HepG2 (cell line): ENCODE results near the gene BRMS1. TPM values are rescaled to one million over a fixed set of nuclear protein-coding genes. Genes with fewer than 3 reads are reported as not detected.

Experiments used
- ARNT2 ChIP-seq: sonication (generic); formaldehyde crosslinking; IDR thresholded peaks from 2 replicates; pipeline ENCODE4 v1.8.0; 2022; ENCODE audit warnings: mild to moderate bottlenecking, low read depth, missing genetic modification reagents, moderate library complexity
- ATF1 ChIP-seq: IDR thresholded peaks from 2 replicates; pipeline ENCODE4 v1.6.1; 2016; ENCODE audit warnings: mild to moderate bottlenecking, control low read depth
- CTCF ChIP-seq: sonication (generic); formaldehyde crosslinking; IDR thresholded peaks from 2 replicates; pipeline ENCODE4 v1.5.0; 2020; ENCODE audit warnings: mild to moderate bottlenecking, missing genetic modification reagents, moderate library complexity
- IRF2 ChIP-seq: IDR thresholded peaks from 2 replicates; pipeline ENCODE4 v1.6.1; 2018; ENCODE audit warnings: missing genetic modification reagents, missing compliant biosample characterization
- KDM5A ChIP-seq: fragments of 200-600 bp; sonication (generic); IDR thresholded peaks from 2 replicates; pipeline ENCODE4 v1.7.0; 2018; ENCODE audit warnings: antibody characterized with exemption, mild to moderate bottlenecking, low read length, borderline replicate concordance
- KIAA2018 ChIP-seq: sonication (generic); formaldehyde crosslinking; IDR thresholded peaks from 2 replicates; pipeline ENCODE4 v1.5.0; 2020; ENCODE audit warnings: mild to moderate bottlenecking, missing genetic modification reagents, borderline replicate concordance
- PCBP2 ChIP-seq: fragments of 200-400 bp; formaldehyde crosslinking; optimal IDR thresholded peaks from 2 replicates; pipeline ENCODE3; 2018; ENCODE audit warnings: low read length, low read depth; ENCODE audit not compliant: poor library complexity, severe bottlenecking
- RORA ChIP-seq: sonication (generic); formaldehyde crosslinking; IDR thresholded peaks from 2 replicates; pipeline ENCODE4 v1.5.0; 2020; ENCODE audit warnings: mild to moderate bottlenecking, missing genetic modification reagents, moderate library complexity
- SMARCC2 ChIP-seq: fragments of 450-650 bp; IDR thresholded peaks from 2 replicates; pipeline ENCODE4 v1.6.1; 2017; ENCODE audit warnings: antibody characterized with exemption, mild to moderate bottlenecking
- SP140L ChIP-seq: sonication (generic); formaldehyde crosslinking; IDR thresholded peaks from 2 replicates; pipeline ENCODE4 v1.4.0; 2020; ENCODE audit warnings: missing genetic modification reagents, borderline replicate concordance
- ZBTB3 ChIP-seq: sonication (generic); formaldehyde crosslinking; IDR thresholded peaks from 2 replicates; pipeline ENCODE4 v1.4.0; 2020; ENCODE audit warnings: low read depth, mild to moderate bottlenecking, moderate library complexity, missing genetic modification reagents, borderline replicate concordance
- ZKSCAN8 ChIP-seq: IDR thresholded peaks from 2 replicates; pipeline ENCODE4 v1.6.1; 2016; ENCODE audit warnings: borderline replicate concordance, missing genetic modification reagents, missing compliant biosample characterization
- ZNF121 ChIP-seq: sonication (generic); formaldehyde crosslinking; IDR thresholded peaks from 2 replicates; pipeline ENCODE4 v1.5.0; 2020; ENCODE audit warnings: mild to moderate bottlenecking, missing genetic modification reagents
- ZNF451 ChIP-seq: sonication (generic); formaldehyde crosslinking; IDR thresholded peaks from 2 replicates; pipeline ENCODE4 v1.5.0; 2020; ENCODE audit warnings: mild to moderate bottlenecking, missing genetic modification reagents
- ZNF784 ChIP-seq: sonication (generic); formaldehyde crosslinking; IDR thresholded peaks from 2 replicates; pipeline ENCODE4 v1.5.1; 2020; ENCODE audit warnings: missing genetic modification reagents, mild to moderate bottlenecking, borderline replicate concordance
- ZNF790 ChIP-seq: sonication (generic); formaldehyde crosslinking; IDR thresholded peaks from 2 replicates; pipeline ENCODE4 v1.8.0; 2022; ENCODE audit warnings: missing genetic modification reagents, mild to moderate bottlenecking, borderline replicate concordance
- polyA plus RNA-seq, 8 experiments: library from polyadenylated mRNA; depleted of rRNA in 3 of 8; stranded (reverse) in 7 of 8; unstranded in 1 of 8; fragments of >200 nt; fragmentation: Illumina TruSeq in 4 of 8; extraction: Trizol in 4 of 8; gene quantifications; 2 replicates each; pipeline versions ENCODE4 v1.2.1 to v1.2.3, GENCODE V29; 2011 to 2016; ENCODE audit warnings: low read depth in 4 of 8, missing spikeins in 1 of 8, mixed read lengths in 1 of 8; ENCODE audit not compliant: insufficient read depth in 1 of 8
- total RNA-seq, 5 experiments: library from RNA; depleted of rRNA; stranded (reverse); fragments of >200 nt; fragmentation: Illumina TruSeq; extraction: Trizol; gene quantifications; 2 replicates each; pipeline ENCODE4 v1.2.3, GENCODE V29; 2016; ENCODE audit warnings: low read depth in 1 of 5

The BRMS1 gene
- total and polyA plus RNA-seq, 2 of the 13 experiments (the other 11 are each of a cell fraction or from before 2014, with no cell fraction given) = 15.8 to 55.7 TPM

- TF ChIP-seq PCBP2 (no peak), SP140L (0 out of 2 replicates have a peak, but pooled peaks have one; percentile 53), KIAA2018 (no peak), ZNF784 (CRISPR knock-in tag) (no peak), CTCF (CRISPR knock-in tag) (peak; percentile 85), ATF1 (CRISPR knock-in tag) (no peak), IRF2 (CRISPR knock-in tag) (no peak), ZBTB3 (CRISPR knock-in tag) (no peak), ZKSCAN8 (CRISPR knock-in tag) (no peak), ZNF121 (CRISPR knock-in tag) (peak; percentile 79), RORA (CRISPR knock-in tag) (no peak), KDM5A (no peak), ZNF790 (CRISPR knock-in tag) (no peak), ZNF451 (CRISPR knock-in tag) (no peak), SMARCC2 (no peak), ARNT2 (CRISPR knock-in tag) (0 out of 2 replicates have a peak, but pooled peaks have one; percentile 11)
Observed at GRCh38 chr11:66386171-66387069, 41.5 kb upstream of the BRMS1 start (continued).
